DND-41 (cell line): ENCODE results near the gene GRM4.

Source experiments
- ATAC-seq: fragments of 200-7000 bp; cut with Tn5 transposase; 3 replicates; pipeline ENCODE4 v1.9.1; 2021; ENCODE audit warnings: low read depth; ENCODE audit not compliant: insufficient read depth
- DNase-seq: peaks from one replicate; pipeline ENCODE4 v3.0.0-alpha.2; 2020
- H2AFZ ChIP-seq: 2 replicates; pipeline ENCODE4 v1.6.0; 2012; ENCODE audit warnings: low read depth, low read length
- H3K27ac ChIP-seq: 2 replicates; pipeline ENCODE4 v1.5.1; 2012; ENCODE audit warnings: low read length, inconsistent platforms
- H3K27me3 ChIP-seq: fragments of 200-600 bp; sonication (generic); 2 replicates; pipeline ENCODE4 v1.6.0; 2012; ENCODE audit warnings: low read length, mild to moderate bottlenecking, inconsistent platforms; ENCODE audit not compliant: insufficient read depth, poor library complexity
- H3K36me3 ChIP-seq: 2 replicates; pipeline ENCODE4 v1.5.1; 2012; ENCODE audit warnings: low read length, inconsistent platforms; ENCODE audit not compliant: insufficient read depth
- H3K4me1 ChIP-seq: 2 replicates; pipeline ENCODE4 v1.5.1; 2012; ENCODE audit warnings: mild to moderate bottlenecking, low read length; ENCODE audit not compliant: insufficient read depth
- H3K4me2 ChIP-seq: 2 replicates; pipeline ENCODE4 v1.6.0; 2012; ENCODE audit warnings: mild to moderate bottlenecking, moderate library complexity, low read length, inconsistent platforms; ENCODE audit not compliant: insufficient read depth
- H3K4me3 ChIP-seq, 2 experiments: fragments of 200-600 bp in 1 of 2; shearing (Covaris generic) in 1 of 2; 2 replicates each; pipeline ENCODE4 v1.5.1; 2012 to 2016; ENCODE audit warnings: inconsistent platforms in 2 of 2, low read length in 2 of 2, mild to moderate bottlenecking in 2 of 2, low read depth in 1 of 2, moderate library complexity in 1 of 2
- H3K79me2 ChIP-seq: 2 replicates; pipeline ENCODE4 v1.6.0; 2012; ENCODE audit warnings: low read length, inconsistent platforms; ENCODE audit not compliant: insufficient read depth
- H3K9ac ChIP-seq: 2 replicates; pipeline ENCODE4 v1.6.0; 2012; ENCODE audit warnings: low read depth, mild to moderate bottlenecking, inconsistent platforms, low read length, moderate library complexity
- H3K9me3 ChIP-seq: 2 replicates; pipeline ENCODE4 v1.5.1; 2012; ENCODE audit warnings: low read length, moderate library complexity, mild to moderate bottlenecking, inconsistent platforms; ENCODE audit not compliant: insufficient read depth, severe bottlenecking
- H4K20me1 ChIP-seq: 2 replicates; pipeline ENCODE4 v1.6.0; 2012; ENCODE audit warnings: low read length; ENCODE audit not compliant: insufficient read depth
- EZH2 ChIP-seq: IDR thresholded peaks from 3 replicates; pipeline ENCODE4 v1.6.1; 2012; ENCODE audit warnings: borderline replicate concordance, low read depth, mild to moderate bottlenecking, moderate library complexity, low read length, inconsistent platforms; ENCODE audit not compliant: severe bottlenecking
- TF ChIP-seq, protein P1 (sequence below): IDR thresholded peaks from 2 replicates; pipeline ENCODE4 v1.5.1; 2012; ENCODE audit warnings: borderline replicate concordance, low read length, moderate library complexity, mild to moderate bottlenecking; ENCODE audit not compliant: poor library complexity, severe bottlenecking; ENCODE audit errors: extremely low read depth

GRM4 gene

DNA sequence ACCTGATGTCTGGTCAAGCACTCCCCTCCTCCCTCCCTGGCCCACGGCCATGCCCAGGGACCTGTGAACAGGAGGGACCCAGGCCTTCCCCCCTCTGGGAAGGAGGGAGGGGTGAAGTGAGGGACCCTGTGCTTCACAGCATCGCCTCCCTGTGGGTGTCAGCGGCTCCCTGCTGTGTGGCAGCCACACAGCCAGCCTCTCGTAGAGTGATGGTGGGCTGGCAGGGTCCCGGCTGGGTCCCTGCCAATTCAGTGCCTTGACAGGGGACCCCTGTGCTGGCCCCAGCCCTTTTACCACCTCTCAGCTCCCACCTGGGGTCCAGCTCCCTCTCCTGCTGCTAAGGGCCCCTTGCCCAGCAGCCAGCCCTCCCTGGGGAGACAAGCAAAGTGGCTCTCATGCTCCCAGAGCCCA is 31.3 kb upstream of the GRM4 start:
- Histone ChIP-seq H3K27me3 (peaks cover 5% of the 10 kb centered on the region), H3K4me2 (no peak overlapping the region), H3K9ac (no peak overlapping the region), H3K4me3 (no peak overlapping the region), H3K79me2 (no peaks in the 10 kb centered on the region), H3K9me3 (no peaks in the 10 kb centered on the region), H2AFZ (no peak overlapping the region), H3K4me1 (peaks cover 7% of the 10 kb centered on the region), H4K20me1 (no peaks in the 10 kb centered on the region), H3K36me3 (no peaks in the 10 kb centered on the region), H3K27ac (no peak overlapping the region)
- DNase-seq: no peak
- ATAC-seq: no peak
- TF ChIP-seq EZH2: no peak
- TF ChIP-seq, protein P1, sequence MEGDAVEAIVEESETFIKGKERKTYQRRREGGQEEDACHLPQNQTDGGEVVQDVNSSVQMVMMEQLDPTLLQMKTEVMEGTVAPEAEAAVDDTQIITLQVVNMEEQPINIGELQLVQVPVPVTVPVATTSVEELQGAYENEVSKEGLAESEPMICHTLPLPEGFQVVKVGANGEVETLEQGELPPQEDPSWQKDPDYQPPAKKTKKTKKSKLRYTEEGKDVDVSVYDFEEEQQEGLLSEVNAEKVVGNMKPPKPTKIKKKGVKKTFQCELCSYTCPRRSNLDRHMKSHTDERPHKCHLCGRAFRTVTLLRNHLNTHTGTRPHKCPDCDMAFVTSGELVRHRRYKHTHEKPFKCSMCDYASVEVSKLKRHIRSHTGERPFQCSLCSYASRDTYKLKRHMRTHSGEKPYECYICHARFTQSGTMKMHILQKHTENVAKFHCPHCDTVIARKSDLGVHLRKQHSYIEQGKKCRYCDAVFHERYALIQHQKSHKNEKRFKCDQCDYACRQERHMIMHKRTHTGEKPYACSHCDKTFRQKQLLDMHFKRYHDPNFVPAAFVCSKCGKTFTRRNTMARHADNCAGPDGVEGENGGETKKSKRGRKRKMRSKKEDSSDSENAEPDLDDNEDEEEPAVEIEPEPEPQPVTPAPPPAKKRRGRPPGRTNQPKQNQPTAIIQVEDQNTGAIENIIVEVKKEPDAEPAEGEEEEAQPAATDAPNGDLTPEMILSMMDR: no peak

DNA sequence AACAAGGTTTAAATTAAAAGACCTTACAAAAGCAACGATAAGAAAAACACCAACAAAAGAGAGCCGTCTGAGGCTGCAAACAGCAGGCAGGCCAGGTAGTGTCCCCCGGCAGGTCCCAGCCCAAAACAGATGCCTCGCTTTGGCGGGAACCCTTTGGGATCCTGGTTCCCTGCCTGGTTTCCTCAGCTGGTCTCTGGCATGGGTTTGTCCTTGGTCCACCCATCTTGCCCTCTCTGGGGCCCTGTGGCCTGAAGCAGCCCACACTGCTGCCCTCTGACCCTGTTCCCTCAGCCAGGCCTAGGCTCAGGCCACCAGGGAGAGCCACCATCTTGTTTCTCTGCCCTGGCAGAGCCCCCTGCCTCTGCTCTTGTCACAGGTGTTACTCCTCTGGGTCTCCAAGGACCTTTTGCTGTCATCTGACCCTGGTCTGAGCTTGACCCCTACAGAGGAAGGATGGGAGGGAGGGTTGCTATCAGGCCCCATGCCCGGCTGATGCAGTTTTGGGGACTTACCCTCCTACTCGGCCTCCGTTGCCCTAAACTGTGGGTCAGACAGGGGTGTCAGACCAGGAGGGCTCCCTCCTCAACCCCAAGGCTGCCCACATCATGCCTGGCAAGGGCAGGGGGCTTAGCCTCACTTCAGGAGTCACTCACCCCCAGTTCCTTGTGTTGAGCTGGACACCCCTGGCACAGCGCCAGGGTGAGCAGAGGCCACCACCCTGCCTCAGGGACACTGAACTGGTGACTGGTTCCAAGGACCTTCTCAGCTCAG is 30.6 kb upstream of the GRM4 start:
- no peak for ATAC-seq

GRCh38 chr6:34174846-34175399 is 29.0 kb upstream of the GRM4 start:
- Histone ChIP-seq H3K4me3 (no peak overlapping the region), H3K4me1 (no peaks in the 10 kb centered on the region), H3K27ac (no peak overlapping the region), H3K27me3 (peaks cover 5% of the 10 kb centered on the region), H3K36me3 (no peaks in the 10 kb centered on the region), H4K20me1 (no peaks in the 10 kb centered on the region), H3K9me3 (no peaks in the 10 kb centered on the region), H2AFZ (no peak overlapping the region), H3K9ac (no peak overlapping the region), H3K4me2 (no peak overlapping the region), H3K79me2 (no peaks in the 10 kb centered on the region)
- ATAC-seq (no peak), DNase-seq (no peak)
- no peak for TF ChIP-seq EZH2
- TF ChIP-seq, protein P1: no peak

More for the DNA sequence above, 30.6 kb upstream of the GRM4 start:
- peaks cover 5% of the 10 kb centered on the region for H3K27me3 ChIP-seq
- no peak overlapping the region for H3K9ac ChIP-seq
- H3K36me3 ChIP-seq: no peaks in the 10 kb centered on the region
- H3K4me1 ChIP-seq: no peaks in the 10 kb centered on the region; the same call in 1 of the 2 replicates
- no peaks in the 10 kb centered on the region for H3K9me3 ChIP-seq
- H3K79me2 ChIP-seq: no peaks in the 10 kb centered on the region
- TF ChIP-seq EZH2: no peak
- H3K27ac ChIP-seq: no peak overlapping the region
- no peaks in the 10 kb centered on the region for H4K20me1 ChIP-seq
- no peak for DNase-seq
- no peak overlapping the region for H3K4me2 ChIP-seq
- no peak overlapping the region for H3K4me3 ChIP-seq
- H2AFZ ChIP-seq: no peak overlapping the region
